Measurements from ENCODE around the gene SIK3. TPM values are rescaled to one million over a fixed set of nuclear protein-coding genes. Genes with fewer than 3 reads are reported as not detected.

Gene SIK3
- total and polyA plus RNA-seq, 2 experiments from 2014 or later, result 6.1 to 33.9 TPM

DNA sequence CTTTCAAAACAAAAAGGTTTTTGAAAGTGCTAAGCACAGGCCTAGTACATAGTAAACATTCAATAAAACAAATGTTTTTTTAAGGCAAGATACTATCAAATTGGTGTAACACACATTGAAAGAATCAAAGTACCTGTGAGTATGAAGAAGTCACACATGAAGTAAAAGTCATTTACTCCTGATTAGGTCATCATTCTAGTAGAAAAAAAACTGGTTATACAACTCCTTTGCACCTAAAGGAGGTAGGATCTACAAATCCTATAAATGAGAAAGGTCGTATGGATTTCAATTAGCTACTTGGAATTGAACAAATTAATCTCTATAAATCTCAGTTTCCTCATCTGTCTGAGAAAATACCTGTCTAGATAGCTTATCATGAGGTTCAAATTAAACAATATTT lies 80.8 kb downstream of the SIK3 start:
- Mint-ChIP-seq H3K4me3 (no peak overlapping the region), H3K36me3 (ENCODE audit: low read depth) (no peaks in the 10 kb centered on the region), H3K9me3 (no peaks in the 10 kb centered on the region), H3K4me1 (peaks cover 5% of the 10 kb centered on the region; the same call in 2 of the 3 replicates), H3K27me3 (ENCODE audit: insufficient read depth, low read depth, poor library complexity) (peaks cover 2% of the 10 kb centered on the region), H3K27ac (no peak overlapping the region)
- Histone ChIP-seq H3K27ac (ENCODE audit: low read depth) (no peak overlapping the region), H3K4me3 (no peak overlapping the region), H3K79me2 (replicated peaks; ENCODE audit: insufficient read depth) (peaks cover 72% of the 10 kb centered on the region), H4K20me1 (replicated peaks; ENCODE audit: insufficient read depth) (peaks cover 9% of the 10 kb centered on the region), H3K4me1 (ENCODE audit: insufficient read depth) (no peaks in the 10 kb centered on the region), H3K36me3 (ENCODE audit: insufficient read depth) (no peaks in the 10 kb centered on the region), H3F3A (replicated peaks; ENCODE audit: low read depth) (no peaks in the 10 kb centered on the region), H3K27me3 (ENCODE audit: insufficient read depth) (no peaks in the 10 kb centered on the region), H3K4me2 (no peak overlapping the region), H3K9me2 (ENCODE audit: insufficient read depth) (no peaks in the 10 kb centered on the region), H2AFZ (no peak overlapping the region)
- TF ChIP-seq POLR2AphosphoS5 (IDR thresholded peaks at IDR 0.05; ENCODE audit: low read depth) (no peak), NANOG (IDR thresholded peaks at IDR 0.05; ENCODE audit: borderline replicate concordance) (no peak)
- DNase-seq (ENCODE audit: low spot score) (no peak), ATAC-seq (no peak)

DNA sequence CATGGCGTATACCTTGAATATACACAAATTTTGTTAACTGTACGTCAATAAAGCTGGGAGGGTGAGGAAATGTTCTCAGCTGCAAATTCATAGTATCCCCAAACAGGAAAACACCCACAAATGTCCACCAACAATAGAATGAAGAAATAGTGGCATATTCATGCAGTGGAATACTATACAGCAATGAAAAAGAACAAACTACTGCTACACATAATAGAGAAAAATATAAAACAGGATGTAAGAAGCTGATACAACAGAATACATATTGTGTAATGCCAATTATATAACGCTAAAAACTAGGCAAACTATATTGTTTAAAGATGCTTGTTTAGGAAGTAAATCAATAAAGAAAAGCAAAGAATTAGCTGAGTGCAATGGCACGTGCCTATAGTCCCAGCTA lies 81.5 kb downstream of the SIK3 start:
- H4K20me1 ChIP-seq (replicated peaks; ENCODE audit: insufficient read depth), result peaks cover 9% of the 10 kb centered on the region
- TF ChIP-seq EZH2phosphoT487 (IDR thresholded peaks at IDR 0.05; ENCODE audit: unreplicated experiment) (no peak), POLR2AphosphoS5 (IDR thresholded peaks at IDR 0.05; ENCODE audit: low read depth) (no peak)
- TF ChIP-seq, protein P1, sequence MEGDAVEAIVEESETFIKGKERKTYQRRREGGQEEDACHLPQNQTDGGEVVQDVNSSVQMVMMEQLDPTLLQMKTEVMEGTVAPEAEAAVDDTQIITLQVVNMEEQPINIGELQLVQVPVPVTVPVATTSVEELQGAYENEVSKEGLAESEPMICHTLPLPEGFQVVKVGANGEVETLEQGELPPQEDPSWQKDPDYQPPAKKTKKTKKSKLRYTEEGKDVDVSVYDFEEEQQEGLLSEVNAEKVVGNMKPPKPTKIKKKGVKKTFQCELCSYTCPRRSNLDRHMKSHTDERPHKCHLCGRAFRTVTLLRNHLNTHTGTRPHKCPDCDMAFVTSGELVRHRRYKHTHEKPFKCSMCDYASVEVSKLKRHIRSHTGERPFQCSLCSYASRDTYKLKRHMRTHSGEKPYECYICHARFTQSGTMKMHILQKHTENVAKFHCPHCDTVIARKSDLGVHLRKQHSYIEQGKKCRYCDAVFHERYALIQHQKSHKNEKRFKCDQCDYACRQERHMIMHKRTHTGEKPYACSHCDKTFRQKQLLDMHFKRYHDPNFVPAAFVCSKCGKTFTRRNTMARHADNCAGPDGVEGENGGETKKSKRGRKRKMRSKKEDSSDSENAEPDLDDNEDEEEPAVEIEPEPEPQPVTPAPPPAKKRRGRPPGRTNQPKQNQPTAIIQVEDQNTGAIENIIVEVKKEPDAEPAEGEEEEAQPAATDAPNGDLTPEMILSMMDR (conservative IDR thresholded peaks at IDR 0.05; ENCODE audit: low read depth in 2 of 2), result no peak
- TF ChIP-seq, protein P2, sequence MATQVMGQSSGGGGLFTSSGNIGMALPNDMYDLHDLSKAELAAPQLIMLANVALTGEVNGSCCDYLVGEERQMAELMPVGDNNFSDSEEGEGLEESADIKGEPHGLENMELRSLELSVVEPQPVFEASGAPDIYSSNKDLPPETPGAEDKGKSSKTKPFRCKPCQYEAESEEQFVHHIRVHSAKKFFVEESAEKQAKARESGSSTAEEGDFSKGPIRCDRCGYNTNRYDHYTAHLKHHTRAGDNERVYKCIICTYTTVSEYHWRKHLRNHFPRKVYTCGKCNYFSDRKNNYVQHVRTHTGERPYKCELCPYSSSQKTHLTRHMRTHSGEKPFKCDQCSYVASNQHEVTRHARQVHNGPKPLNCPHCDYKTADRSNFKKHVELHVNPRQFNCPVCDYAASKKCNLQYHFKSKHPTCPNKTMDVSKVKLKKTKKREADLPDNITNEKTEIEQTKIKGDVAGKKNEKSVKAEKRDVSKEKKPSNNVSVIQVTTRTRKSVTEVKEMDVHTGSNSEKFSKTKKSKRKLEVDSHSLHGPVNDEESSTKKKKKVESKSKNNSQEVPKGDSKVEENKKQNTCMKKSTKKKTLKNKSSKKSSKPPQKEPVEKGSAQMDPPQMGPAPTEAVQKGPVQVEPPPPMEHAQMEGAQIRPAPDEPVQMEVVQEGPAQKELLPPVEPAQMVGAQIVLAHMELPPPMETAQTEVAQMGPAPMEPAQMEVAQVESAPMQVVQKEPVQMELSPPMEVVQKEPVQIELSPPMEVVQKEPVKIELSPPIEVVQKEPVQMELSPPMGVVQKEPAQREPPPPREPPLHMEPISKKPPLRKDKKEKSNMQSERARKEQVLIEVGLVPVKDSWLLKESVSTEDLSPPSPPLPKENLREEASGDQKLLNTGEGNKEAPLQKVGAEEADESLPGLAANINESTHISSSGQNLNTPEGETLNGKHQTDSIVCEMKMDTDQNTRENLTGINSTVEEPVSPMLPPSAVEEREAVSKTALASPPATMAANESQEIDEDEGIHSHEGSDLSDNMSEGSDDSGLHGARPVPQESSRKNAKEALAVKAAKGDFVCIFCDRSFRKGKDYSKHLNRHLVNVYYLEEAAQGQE (IDR thresholded peaks at IDR 0.05; ENCODE audit: unreplicated experiment), result no peak

More for the DNA sequence above, 81.5 kb downstream of the SIK3 start:
- Histone ChIP-seq H3K27ac (ENCODE audit: low read depth) (no peak overlapping the region), H2AFZ (no peak overlapping the region), H3K4me1 (ENCODE audit: insufficient read depth) (no peaks in the 10 kb centered on the region), H3F3A (replicated peaks; ENCODE audit: low read depth) (no peaks in the 10 kb centered on the region), H3K79me2 (replicated peaks; ENCODE audit: insufficient read depth) (peaks cover 74% of the 10 kb centered on the region), H3K9me2 (ENCODE audit: insufficient read depth) (no peaks in the 10 kb centered on the region), H3K4me2 (no peak overlapping the region), H3K27me3 (ENCODE audit: insufficient read depth) (no peaks in the 10 kb centered on the region), H3K36me3 (ENCODE audit: insufficient read depth) (no peaks in the 10 kb centered on the region), H3K4me3 (no peak overlapping the region)
- no peak overlapping the region for H3K27ac Mint-ChIP-seq
- no peak for ATAC-seq
- no peaks in the 10 kb centered on the region for H3K36me3 Mint-ChIP-seq (ENCODE audit: low read depth)
- H3K4me3 Mint-ChIP-seq, result no peak overlapping the region
- H3K27me3 Mint-ChIP-seq (ENCODE audit: insufficient read depth, low read depth, poor library complexity), result peaks cover 2% of the 10 kb centered on the region
- DNase-seq (ENCODE audit: low spot score), result no peak
- no peaks in the 10 kb centered on the region for H3K9me3 Mint-ChIP-seq
- peaks cover 5% of the 10 kb centered on the region; the same call in 2 of the 3 replicates for H3K4me1 Mint-ChIP-seq

All from GM23338 (cell line).